ENCODE data around the gene CCDC14.

- TF ChIP-seq CTCF (IDR thresholded peaks at IDR 0.05; ENCODE audit: low read depth, low read length, missing input control) (no peak), MAX (IDR thresholded peaks at IDR 0.05) (no peak), FOXA1 (IDR thresholded peaks at IDR 0.05) (no peak), REST (IDR thresholded peaks at IDR 0.05) (no peak), ATF3 (IDR thresholded peaks at IDR 0.05) (no peak), YY1 (IDR thresholded peaks at IDR 0.05) (no peak)
Measured at GRCh38 chr3:123941542-123941941, 19.5 kb downstream of the CCDC14 start.
